Measurements from ENCODE around the gene SYNM. TPM values are rescaled to one million over a fixed set of nuclear protein-coding genes. Genes with fewer than 3 reads are reported as not detected.

Gene SYNM
- total RNA-seq, 1 experiment from 2014 or later = 3.3 TPM

DNA sequence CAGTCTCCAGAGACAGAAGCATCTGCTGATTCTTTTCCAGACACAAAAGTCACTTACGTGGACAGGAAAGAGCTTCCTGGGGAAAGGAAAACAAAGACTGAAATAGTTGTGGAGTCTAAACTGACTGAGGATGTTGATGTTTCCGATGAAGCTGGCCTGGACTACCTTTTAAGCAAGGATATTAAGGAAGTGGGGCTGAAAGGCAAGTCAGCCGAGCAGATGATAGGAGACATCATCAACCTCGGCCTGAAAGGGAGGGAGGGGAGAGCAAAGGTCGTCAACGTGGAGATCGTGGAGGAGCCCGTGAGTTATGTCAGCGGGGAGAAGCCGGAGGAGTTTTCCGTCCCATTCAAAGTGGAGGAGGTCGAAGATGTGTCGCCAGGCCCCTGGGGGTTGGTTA, 25.4 kb downstream of the SYNM start (continued):
- TF ChIP-seq, protein P1, sequence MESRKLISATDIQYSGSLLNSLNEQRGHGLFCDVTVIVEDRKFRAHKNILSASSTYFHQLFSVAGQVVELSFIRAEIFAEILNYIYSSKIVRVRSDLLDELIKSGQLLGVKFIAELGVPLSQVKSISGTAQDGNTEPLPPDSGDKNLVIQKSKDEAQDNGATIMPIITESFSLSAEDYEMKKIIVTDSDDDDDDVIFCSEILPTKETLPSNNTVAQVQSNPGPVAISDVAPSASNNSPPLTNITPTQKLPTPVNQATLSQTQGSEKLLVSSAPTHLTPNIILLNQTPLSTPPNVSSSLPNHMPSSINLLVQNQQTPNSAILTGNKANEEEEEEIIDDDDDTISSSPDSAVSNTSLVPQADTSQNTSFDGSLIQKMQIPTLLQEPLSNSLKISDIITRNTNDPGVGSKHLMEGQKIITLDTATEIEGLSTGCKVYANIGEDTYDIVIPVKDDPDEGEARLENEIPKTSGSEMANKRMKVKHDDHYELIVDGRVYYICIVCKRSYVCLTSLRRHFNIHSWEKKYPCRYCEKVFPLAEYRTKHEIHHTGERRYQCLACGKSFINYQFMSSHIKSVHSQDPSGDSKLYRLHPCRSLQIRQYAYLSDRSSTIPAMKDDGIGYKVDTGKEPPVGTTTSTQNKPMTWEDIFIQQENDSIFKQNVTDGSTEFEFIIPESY (IDR thresholded peaks at IDR 0.05; ENCODE audit: extremely low read depth, insufficient replicate concordance, low read length) = no peak

DNA sequence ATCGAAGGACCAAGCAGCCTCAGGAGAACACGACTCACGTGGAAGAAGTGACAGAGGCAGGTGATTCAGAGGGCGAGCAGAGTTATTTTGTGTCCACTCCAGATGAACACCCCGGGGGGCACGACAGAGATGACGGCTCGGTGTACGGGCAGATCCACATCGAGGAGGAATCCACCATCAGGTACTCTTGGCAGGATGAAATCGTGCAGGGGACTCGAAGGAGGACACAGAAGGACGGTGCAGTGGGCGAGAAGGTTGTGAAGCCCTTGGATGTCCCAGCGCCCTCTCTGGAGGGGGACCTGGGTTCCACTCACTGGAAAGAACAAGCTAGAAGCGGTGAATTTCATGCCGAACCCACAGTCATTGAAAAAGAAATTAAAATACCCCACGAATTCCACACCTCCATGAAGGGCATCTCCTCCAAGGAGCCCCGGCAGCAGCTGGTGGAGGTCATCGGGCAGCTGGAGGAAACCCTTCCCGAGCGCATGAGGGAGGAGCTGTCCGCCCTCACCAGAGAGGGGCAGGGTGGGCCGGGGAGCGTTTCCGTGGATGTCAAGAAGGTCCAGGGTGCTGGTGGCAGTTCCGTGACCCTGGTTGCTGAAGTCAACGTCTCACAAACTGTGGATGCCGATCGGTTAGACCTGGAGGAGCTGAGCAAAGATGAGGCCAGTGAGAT, 26.0 kb downstream of the SYNM start:
- intact Hi-C loops (cut with micrococcal nuclease) = no loop called here
- no peaks in the 10 kb centered on the region for H3K36me3 ChIP-seq (ENCODE audit: control insufficient read depth in 1 of 2, insufficient read depth in 2 of 2, low read length in 2 of 2)
- no peak overlapping the region for H3K4me2 ChIP-seq (ENCODE audit: low read length)
- no peaks in the 10 kb centered on the region for H3K79me2 ChIP-seq (ENCODE audit: insufficient read depth, low read length)
- no peaks in the 10 kb centered on the region for H3K9me3 ChIP-seq (ENCODE audit: control insufficient read depth in 1 of 2, insufficient read depth in 1 of 2, low read depth in 1 of 2, low read length in 2 of 2)
- CTCF ChIA-PET = no interaction called here
- H3K27me3 ChIP-seq (ENCODE audit: insufficient read depth, low read length) = no peaks in the 10 kb centered on the region
- H3K4me1 ChIP-seq (ENCODE audit: control insufficient read depth in 1 of 2, insufficient read depth in 2 of 2, low read length in 2 of 2) = peaks cover 4 to 11% of the 10 kb centered on the region in 2 experiments; a peak in 3 of 4 replicates
- no peak for DNase-seq (ENCODE audit: low read depth, low spot score)
- POLR2A ChIA-PET = no interaction called here
- no peak overlapping the region for H3K4me3 ChIP-seq (replicated peaks in 1 of 2; ENCODE audit: low read depth in 1 of 2, low read length in 2 of 2)
- no peak overlapping the region for H2AFZ ChIP-seq (ENCODE audit: low read depth, low read length, poor library complexity, severe bottlenecking)
- no peaks in the 10 kb centered on the region for H4K20me1 ChIP-seq (ENCODE audit: insufficient read depth)
- no peaks in the 10 kb centered on the region for H3K9me2 ChIP-seq (ENCODE audit: insufficient read depth)
- BruUV-seq (replicated peaks) = TSS peak; percentile 26
- RAD21 ChIA-PET (ENCODE audit: low non-redundant PET in 1 of 2, low total read pairs in 2 of 2, uncharacterized antibody in 2 of 2, unreplicated experiment in 2 of 2) = no interaction called here
- ATAC-seq = no peak
- no peak overlapping the region for H3K27ac ChIP-seq (ENCODE audit: low read depth, low read length)
- no peak overlapping the region for H3K9ac ChIP-seq (ENCODE audit: low read length)
- TF ChIP-seq EGR1 (IDR thresholded peaks at IDR 0.05; ENCODE audit: low read depth) = no peak
- TF ChIP-seq, protein P1 (IDR thresholded peaks at IDR 0.05; ENCODE audit: extremely low read depth, insufficient replicate concordance, low read length) = no peak
- TF ChIP-seq, protein P2, sequence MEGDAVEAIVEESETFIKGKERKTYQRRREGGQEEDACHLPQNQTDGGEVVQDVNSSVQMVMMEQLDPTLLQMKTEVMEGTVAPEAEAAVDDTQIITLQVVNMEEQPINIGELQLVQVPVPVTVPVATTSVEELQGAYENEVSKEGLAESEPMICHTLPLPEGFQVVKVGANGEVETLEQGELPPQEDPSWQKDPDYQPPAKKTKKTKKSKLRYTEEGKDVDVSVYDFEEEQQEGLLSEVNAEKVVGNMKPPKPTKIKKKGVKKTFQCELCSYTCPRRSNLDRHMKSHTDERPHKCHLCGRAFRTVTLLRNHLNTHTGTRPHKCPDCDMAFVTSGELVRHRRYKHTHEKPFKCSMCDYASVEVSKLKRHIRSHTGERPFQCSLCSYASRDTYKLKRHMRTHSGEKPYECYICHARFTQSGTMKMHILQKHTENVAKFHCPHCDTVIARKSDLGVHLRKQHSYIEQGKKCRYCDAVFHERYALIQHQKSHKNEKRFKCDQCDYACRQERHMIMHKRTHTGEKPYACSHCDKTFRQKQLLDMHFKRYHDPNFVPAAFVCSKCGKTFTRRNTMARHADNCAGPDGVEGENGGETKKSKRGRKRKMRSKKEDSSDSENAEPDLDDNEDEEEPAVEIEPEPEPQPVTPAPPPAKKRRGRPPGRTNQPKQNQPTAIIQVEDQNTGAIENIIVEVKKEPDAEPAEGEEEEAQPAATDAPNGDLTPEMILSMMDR (IDR thresholded peaks at IDR 0.05 in 2 of 3, conservative IDR thresholded peaks at IDR 0.05 in 1 of 3; ENCODE audit: borderline replicate concordance in 1 of 3, insufficient read depth in 1 of 3, low read depth in 2 of 3, low read length in 2 of 3) = no peak
- no peak for TF ChIP-seq FOSL1 (IDR thresholded peaks at IDR 0.05; ENCODE audit: low read depth)
- TF ChIP-seq JUND (IDR thresholded peaks at IDR 0.05) = no peak
- TF ChIP-seq ZNF274 (IDR thresholded peaks at IDR 0.05; ENCODE audit: low read depth, low read length) = no peak
- no peak for TF ChIP-seq EZH2 (IDR thresholded peaks at IDR 0.05)
- no peak for TF ChIP-seq YY1 (IDR thresholded peaks at IDR 0.05; ENCODE audit: extremely low read depth, insufficient replicate concordance, low read depth, low read length)
- no peak for TF ChIP-seq EZH2phosphoT487 (IDR thresholded peaks at IDR 0.05; ENCODE audit: borderline replicate concordance)
- TF ChIP-seq, protein P3, sequence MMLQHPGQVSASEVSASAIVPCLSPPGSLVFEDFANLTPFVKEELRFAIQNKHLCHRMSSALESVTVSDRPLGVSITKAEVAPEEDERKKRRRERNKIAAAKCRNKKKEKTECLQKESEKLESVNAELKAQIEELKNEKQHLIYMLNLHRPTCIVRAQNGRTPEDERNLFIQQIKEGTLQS (IDR thresholded peaks at IDR 0.05) = no peak
- TF ChIP-seq CEBPB (IDR thresholded peaks at IDR 0.05; ENCODE audit: low read depth) = no peak
- no peak for TF ChIP-seq TCF7L2 (IDR thresholded peaks at IDR 0.05; ENCODE audit: borderline replicate concordance, extremely low read depth, insufficient read depth, insufficient read length)
- TF ChIP-seq SRF (IDR thresholded peaks at IDR 0.05; ENCODE audit: low read depth) = no peak
- no peak for TF ChIP-seq ZFX (IDR thresholded peaks at IDR 0.05)
- no peak for TF ChIP-seq RAD21 (IDR thresholded peaks at IDR 0.05; ENCODE audit: low read depth)
- TF ChIP-seq CBX3 (IDR thresholded peaks at IDR 0.05; ENCODE audit: low read depth) = no peak

All from HCT116 (cell line).